Kidney glomerular epithelial cell (primary cell): Measurements from ENCODE around the gene PSMD1.
A peak's percentile ranks its signal among the peaks of the same experiment; 100 is the strongest.
"Not testable (repeated sequence)": the region's sequence is repeated elsewhere in the genome, so short reads cannot be mapped to it uniquely, and the experiment has no call there.

Experiments
- DNase-seq: peaks from one replicate; lab custom pipeline; 2025; lab: John Stamatoyannopoulos, UW

PSMD1 gene

GRCh38 chr2:231058761-231059550 is 2.3 kb downstream of the PSMD1 start:
- DNase-seq = no peak

GRCh38 chr2:231059756-231060155 is 3.1 kb downstream of the PSMD1 start:
- DNase-seq = no peak

GRCh38 chr2:231062776-231063175 is 6.1 kb downstream of the PSMD1 start:
- no peak for DNase-seq

GRCh38 chr2:231063347-231063746 is 6.7 kb downstream of the PSMD1 start:
- DNase-seq = no peak

GRCh38 chr2:231065966-231066365 is 9.3 kb downstream of the PSMD1 start:
- no peak for DNase-seq

GRCh38 chr2:231067531-231067930 is 10.9 kb downstream of the PSMD1 start:
- DNase-seq = not testable (repeated sequence)

GRCh38 chr2:231068525-231069222 is 12.0 kb downstream of the PSMD1 start:
- DNase-seq = no peak

- DNase-seq = no peak
These were observed 12.8 kb downstream of the PSMD1 start for GRCh38 chr2:231069379-231070054.

- DNase-seq = no peak
These were observed 27.9 kb downstream of the PSMD1 start for GRCh38 chr2:231084565-231084964.

GRCh38 chr2:231088754-231089153 is 32.1 kb downstream of the PSMD1 start:
- no peak for DNase-seq

- no peak for DNase-seq
These were observed 37.3 kb downstream of the PSMD1 start for GRCh38 chr2:231093933-231094332.

GRCh38 chr2:231094736-231095346 is 38.2 kb downstream of the PSMD1 start:
- DNase-seq = no peak

- no peak for DNase-seq
These were observed 43.3 kb downstream of the PSMD1 start for GRCh38 chr2:231099918-231100317.

- DNase-seq = not testable (repeated sequence)
These were observed 43.7 kb downstream of the PSMD1 start for GRCh38 chr2:231100321-231100720.

GRCh38 chr2:231100990-231101389 is 44.3 kb downstream of the PSMD1 start:
- DNase-seq = no peak

- DNase-seq = no peak
These were observed 46.1 kb downstream of the PSMD1 start for GRCh38 chr2:231102772-231103171.

- DNase-seq = peak; percentile 79
These were observed 47.5 kb downstream of the PSMD1 start for GRCh38 chr2:231104115-231104713.

- no peak for DNase-seq
These were observed 53.9 kb downstream of the PSMD1 start for GRCh38 chr2:231110551-231110950.

- DNase-seq = no peak
These were observed 55.3 kb downstream of the PSMD1 start for GRCh38 chr2:231111987-231112386.

- DNase-seq = no peak
These were observed 56.8 kb downstream of the PSMD1 start for GRCh38 chr2:231113489-231113888.

- DNase-seq = no peak
These were observed 59.0 kb downstream of the PSMD1 start for GRCh38 chr2:231115651-231116050.

GRCh38 chr2:231117148-231117547 is 60.5 kb downstream of the PSMD1 start:
- DNase-seq = no peak
